Spleen (tissue), 11 donors: ENCODE measurements around the gene ADARB2. TPM values are rescaled to one million over a fixed set of nuclear protein-coding genes. Genes with fewer than 3 reads are reported as not detected.

Experiments used
- DNase-seq: peaks from one replicate; pipeline ENCODE4 v3.0.0-alpha.2; 2020
- H3K27ac ChIP-seq, 8 donors: fragments of 200-600 bp; sonication (generic) in 7 of 8; 1 replicate in 4 of 8; 2 replicates in 4 of 8; pipeline versions ENCODE4 v1.5.0 to v1.8.0; 2016 to 2021; ENCODE audit warnings: inconsistent platforms in 4 of 8, mild to moderate bottlenecking in 4 of 8, moderate library complexity in 1 of 8
- H3K27me3 ChIP-seq, 7 donors: fragments of 200-600 bp; sonication (generic) in 6 of 7; replicated peaks in 1 of 7; 1 replicate in 4 of 7; 2 replicates in 3 of 7; pipeline versions ENCODE4 v1.5.0 to v1.8.0; 2016 to 2021; ENCODE audit warnings: inconsistent platforms in 3 of 7, mild to moderate bottlenecking in 1 of 7
- H3K36me3 ChIP-seq, 6 donors: fragments of 200-600 bp; sonication (generic) in 5 of 6; 1 replicate in 4 of 6; 2 replicates in 2 of 6; pipeline versions ENCODE4 v1.5.0 to v1.8.0; 2016 to 2021; ENCODE audit warnings: inconsistent platforms in 2 of 6
- H3K4me1 ChIP-seq, 6 donors: fragments of 200-600 bp; sonication (generic) in 5 of 6; 1 replicate in 3 of 6; 2 replicates in 3 of 6; pipeline versions ENCODE4 v1.5.0 to v1.8.0; 2016 to 2021; ENCODE audit warnings: inconsistent platforms in 3 of 6
- H3K4me3 ChIP-seq, 8 donors: fragments of 200-600 bp; sonication (generic) in 7 of 8; 1 replicate in 4 of 8; 2 replicates in 4 of 8; pipeline versions ENCODE4 v1.5.0 to v1.8.0; 2016 to 2021; ENCODE audit warnings: inconsistent platforms in 4 of 8, mild to moderate bottlenecking in 4 of 8, moderate library complexity in 2 of 8
- H3K9me3 ChIP-seq, 8 donors: fragments of 200-600 bp; sonication (generic) in 7 of 8; 1 replicate in 4 of 8; 2 replicates in 4 of 8; pipeline versions ENCODE4 v1.5.0 to v1.8.0; 2016 to 2021; ENCODE audit warnings: inconsistent platforms in 4 of 8
- POLR2A ChIP-seq, 3 donors: fragments of 450-650 bp; IDR thresholded peaks; one replicate each; pipeline ENCODE4 v1.5.1; 2017; ENCODE audit warnings: antibody characterized with exemption in 3 of 3, mild to moderate bottlenecking in 1 of 3
- POLR2AphosphoS5 ChIP-seq, 3 donors: sonication (generic); formaldehyde crosslinking; IDR thresholded peaks; one replicate each; pipeline ENCODE4 v1.5.1; 2017; ENCODE audit warnings: antibody characterized with exemption in 3 of 3
- WGBS, 5 donors: extraction: QIAGEN DNeasy Blood & Tissue Kit in 3 of 5; methylation state at CpG; one replicate each; pipeline versions ENCODE4 v1.1.5 to v1.1.7; 2013 to 2018; 5-methylcytosine and 5-hydroxymethylcytosine counted together
- intact Hi-C: fragments of 100-400 bp; cut with DNase I; formaldehyde crosslinking; loops from one replicate; pipeline ENCODE4 v1.15.0; 2023; ENCODE audit warnings: low total_unique reads
- polyA plus RNA-seq, 3 donors: library from polyadenylated mRNA; stranded (reverse); fragments of 200-250 nt; gene quantifications; one replicate each; pipeline ENCODE4 v1.2.1, GENCODE V29; 2013
- total RNA-seq, 7 donors: library from RNA; depleted of rRNA in 3 of 7; stranded (reverse); fragments of >200 nt in 3 of 7; fragmentation: NEBNext Ultra II Directional in 4 of 7; extraction: Animal tissue kit (Norgen Biotek cat#: 25700) in 4 of 7; gene quantifications; one replicate each; pipeline versions ENCODE4 v1.1.0 to v1.2.1, GENCODE V29; 2016 to 2021
- TF ChIP-seq, protein P1 (sequence below), 11 experiments: fragments of 200-600 bp in 7 of 11; fragments of 450-650 bp in 4 of 11; sonication (generic) in 4 of 11; IDR thresholded peaks in 8 of 11; conservative IDR thresholded peaks in 3 of 11; 1 replicate in 7 of 11; 2 replicates in 4 of 11; pipeline versions ENCODE4 v1.4.0 to v1.8.0; 2016 to 2021; ENCODE audit warnings: antibody characterized with exemption in 11 of 11, inconsistent platforms in 4 of 11, mild to moderate bottlenecking in 1 of 11
- donor health status: healthy with polysubstance abuse.
- donor health status: DM: no; HTN: no; CAD: no; lungs with moderate emphysema.
- donor health status: DM: no; HTN: no; CAD: no.
- donor health status: Bipolar disorder and iron deficiency.
- donor health status: healthy.
- donor health status: DM: no; HTN: no; CAD: no.
- donor health status: DM: yes; HTN: yes; CAD: no.

The ADARB2 gene
- total and polyA plus RNA-seq, 10 donors, result 0.05 to 8.1 (median 0.96) TPM

- H3K4me1 ChIP-seq, result peaks cover 0 to 30% (median 7%) of the 10 kb centered on the region in 6 donors
- H3K9me3 ChIP-seq, result no peaks in the 10 kb centered on the region
- no peak for DNase-seq
- H3K27ac ChIP-seq, result no peak overlapping the region
- TF ChIP-seq POLR2A (IDR thresholded peaks at IDR 0.05) (no peak), POLR2AphosphoS5 (IDR thresholded peaks at IDR 0.05) (no peak)
- TF ChIP-seq, protein P1, sequence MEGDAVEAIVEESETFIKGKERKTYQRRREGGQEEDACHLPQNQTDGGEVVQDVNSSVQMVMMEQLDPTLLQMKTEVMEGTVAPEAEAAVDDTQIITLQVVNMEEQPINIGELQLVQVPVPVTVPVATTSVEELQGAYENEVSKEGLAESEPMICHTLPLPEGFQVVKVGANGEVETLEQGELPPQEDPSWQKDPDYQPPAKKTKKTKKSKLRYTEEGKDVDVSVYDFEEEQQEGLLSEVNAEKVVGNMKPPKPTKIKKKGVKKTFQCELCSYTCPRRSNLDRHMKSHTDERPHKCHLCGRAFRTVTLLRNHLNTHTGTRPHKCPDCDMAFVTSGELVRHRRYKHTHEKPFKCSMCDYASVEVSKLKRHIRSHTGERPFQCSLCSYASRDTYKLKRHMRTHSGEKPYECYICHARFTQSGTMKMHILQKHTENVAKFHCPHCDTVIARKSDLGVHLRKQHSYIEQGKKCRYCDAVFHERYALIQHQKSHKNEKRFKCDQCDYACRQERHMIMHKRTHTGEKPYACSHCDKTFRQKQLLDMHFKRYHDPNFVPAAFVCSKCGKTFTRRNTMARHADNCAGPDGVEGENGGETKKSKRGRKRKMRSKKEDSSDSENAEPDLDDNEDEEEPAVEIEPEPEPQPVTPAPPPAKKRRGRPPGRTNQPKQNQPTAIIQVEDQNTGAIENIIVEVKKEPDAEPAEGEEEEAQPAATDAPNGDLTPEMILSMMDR (IDR thresholded peaks at IDR 0.05 in 8 of 11, conservative IDR thresholded peaks at IDR 0.05 in 3 of 11), result no peak
- intact Hi-C loops, result no loop called here
- 65 to 79% (median 77%) methylated on average over 5 of the region's 5 CpGs for WGBS, 5 donors
- peaks cover 0 to 15% (median 0%) of the 10 kb centered on the region in 7 donors for H3K27me3 ChIP-seq
- H3K4me3 ChIP-seq, result no peak overlapping the region
- H3K36me3 ChIP-seq, result no peaks in the 10 kb centered on the region
Observed at GRCh38 chr10:1660815-1661214, 76.5 kb downstream of the ADARB2 start.

DNA sequence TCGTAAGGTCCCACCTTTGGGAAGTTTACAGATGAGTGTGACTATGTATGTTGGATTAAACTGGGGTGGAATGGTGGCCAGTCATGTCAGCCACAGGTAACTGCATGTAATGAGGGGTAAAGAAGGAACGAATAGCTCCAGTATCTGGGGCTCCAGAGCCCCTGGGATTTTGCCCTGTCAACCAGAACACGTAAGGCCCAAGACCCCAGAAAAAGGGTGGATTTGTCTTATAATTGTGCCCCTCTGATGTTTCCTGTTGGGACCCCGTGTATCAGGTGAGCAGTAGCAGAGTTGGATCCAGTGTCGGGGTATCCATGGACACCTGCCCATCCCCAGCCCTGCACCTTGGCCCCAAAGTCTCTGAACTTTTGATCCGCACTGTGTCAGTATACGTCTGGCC lies 76.9 kb downstream of the ADARB2 start:
- TF ChIP-seq POLR2A (IDR thresholded peaks at IDR 0.05) (no peak), POLR2AphosphoS5 (IDR thresholded peaks at IDR 0.05) (no peak)
- TF ChIP-seq, protein P1 (IDR thresholded peaks at IDR 0.05 in 8 of 11, conservative IDR thresholded peaks at IDR 0.05 in 3 of 11), result no peak
- Histone ChIP-seq H3K27ac (no peak overlapping the region), H3K4me1 (peaks cover 0 to 30% (median 7%) of the 10 kb centered on the region in 6 donors), H3K36me3 (no peaks in the 10 kb centered on the region), H3K9me3 (no peaks in the 10 kb centered on the region), H3K27me3 (peaks cover 0 to 15% (median 0%) of the 10 kb centered on the region in 7 donors), H3K4me3 (no peak overlapping the region)
- intact Hi-C loops, result no loop called here
- DNase-seq, result no peak
- WGBS, 5 donors, result 78 to 94% (median 81%) methylated on average over 7 of the region's 7 CpGs

DNA sequence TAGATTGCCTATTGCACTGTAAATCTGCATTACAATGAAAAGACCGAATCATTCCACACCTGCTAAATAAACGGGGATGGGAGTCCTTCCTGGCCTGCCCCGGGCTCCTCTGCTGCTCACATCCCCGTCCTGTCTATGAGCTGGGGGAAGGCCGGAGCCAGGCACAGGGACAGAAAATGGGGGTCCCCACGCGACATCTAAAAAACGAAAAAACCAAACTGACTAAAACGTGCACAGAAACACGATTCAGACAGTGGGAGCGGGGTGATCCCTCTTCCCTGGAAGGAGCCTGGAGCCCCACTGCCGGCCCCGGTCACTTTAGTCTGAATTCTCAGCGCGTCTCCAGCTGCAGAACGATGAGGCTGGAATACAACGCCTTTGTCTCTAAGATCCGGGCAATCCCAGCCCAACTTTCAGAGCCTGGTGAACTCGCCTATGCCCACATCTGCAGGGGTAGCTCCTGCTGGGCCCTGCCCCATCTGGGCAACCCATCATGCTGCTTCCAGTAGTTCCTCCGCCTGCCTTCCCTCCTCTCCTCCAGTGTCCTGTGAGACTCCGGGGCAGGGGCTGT lies 78.0 kb downstream of the ADARB2 start:
- no peak overlapping the region for H3K27ac ChIP-seq
- peaks cover 0 to 24% (median 0%) of the 10 kb centered on the region in 7 donors for H3K27me3 ChIP-seq
- TF ChIP-seq POLR2AphosphoS5 (IDR thresholded peaks at IDR 0.05) (no peak), POLR2A (IDR thresholded peaks at IDR 0.05) (no peak)
- TF ChIP-seq, protein P1 (IDR thresholded peaks at IDR 0.05 in 8 of 11, conservative IDR thresholded peaks at IDR 0.05 in 3 of 11), result no peak
- H3K9me3 ChIP-seq, result no peaks in the 10 kb centered on the region
- 82 to 86% (median 85%) methylated on average over 21 of the region's 21 CpGs for WGBS, 5 donors
- intact Hi-C loops, result no loop called here
- peaks cover 0 to 30% (median 7%) of the 10 kb centered on the region in 6 donors for H3K4me1 ChIP-seq
- no peak for DNase-seq
- H3K36me3 ChIP-seq, result no peaks in the 10 kb centered on the region
- no peak overlapping the region for H3K4me3 ChIP-seq

- DNase-seq, result no peak
- peaks cover 0 to 29% (median 0%) of the 10 kb centered on the region in 7 donors for H3K27me3 ChIP-seq
- H3K27ac ChIP-seq, result no peak overlapping the region
- H3K4me3 ChIP-seq, result no peak overlapping the region
- TF ChIP-seq POLR2AphosphoS5 (IDR thresholded peaks at IDR 0.05) (no peak), POLR2A (IDR thresholded peaks at IDR 0.05) (no peak)
- TF ChIP-seq, protein P1 (IDR thresholded peaks at IDR 0.05 in 8 of 11, conservative IDR thresholded peaks at IDR 0.05 in 3 of 11), result no peak
- intact Hi-C loops, result no loop called here
- WGBS, 5 donors, result 71 to 77% (median 75%) methylated on average over 6 of the region's 6 CpGs
- peaks cover 0 to 25% (median 7%) of the 10 kb centered on the region in 6 donors for H3K4me1 ChIP-seq
- no peaks in the 10 kb centered on the region for H3K36me3 ChIP-seq
- no peaks in the 10 kb centered on the region for H3K9me3 ChIP-seq
Observed at GRCh38 chr10:1658658-1659057, 78.7 kb downstream of the ADARB2 start.
